Neural cell (in vitro differentiated cells): ENCODE data around the gene PHLDA1. TPM values are rescaled to one million over a fixed set of nuclear protein-coding genes. Genes with fewer than 3 reads are reported as not detected.

Experiments
- H2AFZ ChIP-seq: fragments of 200-600, 300-800 bp; sonication (generic), shearing (Covaris generic); 2 replicates; pipeline ENCODE4 v1.6.0; 2014; ENCODE audit warnings: low read depth, mild to moderate bottlenecking, antibody characterized with exemption, low read length, moderate library complexity
- H3F3A ChIP-seq: fragments of 200-600 bp; shearing (Covaris generic); 2 replicates; pipeline ENCODE4 v1.6.1; 2016; ENCODE audit warnings: mild to moderate bottlenecking, moderate library complexity, mixed read lengths, antibody characterized with exemption, low read length; ENCODE audit not compliant: insufficient read depth, poor library complexity, severe bottlenecking
- H3K27ac ChIP-seq: fragments of 200-600, 300-800 bp; sonication (generic), shearing (Covaris generic); 2 replicates; pipeline ENCODE4 v1.5.1; 2014; ENCODE audit warnings: mild to moderate bottlenecking, low read length, moderate library complexity
- H3K27me3 ChIP-seq: fragments of 300-800, 200-600 bp; sonication (generic), shearing (Covaris generic); 2 replicates; pipeline ENCODE4 v1.6.0; 2014; ENCODE audit warnings: mild to moderate bottlenecking, low read depth, low read length, moderate library complexity; ENCODE audit not compliant: insufficient read depth
- H3K36me3 ChIP-seq: fragments of 300-800, 200-600 bp; sonication (generic), shearing (Covaris generic); 2 replicates; pipeline ENCODE4 v1.5.1; 2014; ENCODE audit warnings: mild to moderate bottlenecking, antibody characterized with exemption, low read length, moderate library complexity; ENCODE audit not compliant: insufficient read depth
- H3K4me2 ChIP-seq: fragments of 300-800, 200-600 bp; sonication (generic), shearing (Covaris generic); 2 replicates; pipeline ENCODE4 v1.6.0; 2014; ENCODE audit warnings: mild to moderate bottlenecking, low read length
- H3K4me3 ChIP-seq: fragments of 300-800, 200-600 bp; sonication (generic), shearing (Covaris generic); 2 replicates; pipeline ENCODE4 v1.5.1; 2014; ENCODE audit warnings: mild to moderate bottlenecking, low read length, moderate library complexity
- H3K79me2 ChIP-seq: fragments of 200-600 bp; shearing (Covaris generic); replicated peaks from 2 replicates; pipeline ENCODE4 v1.6.0; 2014; ENCODE audit warnings: mild to moderate bottlenecking, low read length, moderate library complexity; ENCODE audit not compliant: insufficient read depth
- H3K9ac ChIP-seq: fragments of 300-800, 200-600 bp; sonication (generic), shearing (Covaris generic); 2 replicates; pipeline ENCODE4 v1.6.1; 2016; ENCODE audit warnings: mild to moderate bottlenecking, low read length, mixed read lengths
- H3K9me2 ChIP-seq: fragments of 200-600 bp; shearing (Covaris generic); 2 replicates; pipeline ENCODE4 v1.6.1; 2016; ENCODE audit warnings: mild to moderate bottlenecking, low read length, mixed read lengths; ENCODE audit not compliant: insufficient read depth
- H3K9me3 ChIP-seq: fragments of 200-600, 300-800 bp; sonication (generic), shearing (Covaris generic); 2 replicates; pipeline ENCODE4 v1.6.1; 2016; ENCODE audit warnings: mild to moderate bottlenecking, mixed run types, low read length, moderate library complexity, mixed read lengths
- H4K20me1 ChIP-seq: fragments of 200-600 bp; shearing (Covaris generic); 2 replicates; pipeline ENCODE4 v1.6.1; 2016; ENCODE audit warnings: mild to moderate bottlenecking, mixed run types; ENCODE audit not compliant: insufficient read depth
- CTCF ChIP-seq: fragments of 450-650 bp; IDR thresholded peaks from 2 replicates; pipeline ENCODE4 v1.5.1; 2014; ENCODE audit warnings: antibody characterized with exemption, mild to moderate bottlenecking, moderate library complexity; ENCODE audit not compliant: poor library complexity, severe bottlenecking
- EP300 ChIP-seq: fragments of 450-650 bp; conservative IDR thresholded peaks from 2 replicates; pipeline ENCODE4 v1.6.1; 2014; ENCODE audit warnings: antibody characterized with exemption, mild to moderate bottlenecking, moderate library complexity; ENCODE audit not compliant: poor library complexity, severe bottlenecking
- EZH2 ChIP-seq: fragments of 200-600, 300-800 bp; shearing (Covaris generic), sonication (generic); IDR thresholded peaks from 2 replicates; pipeline ENCODE4 v1.6.1; 2014; ENCODE audit warnings: antibody characterized with exemption, low read length, borderline replicate concordance, mild to moderate bottlenecking; ENCODE audit not compliant: insufficient read depth, poor library complexity, severe bottlenecking
- MXI1 ChIP-seq: fragments of 450-650 bp; conservative IDR thresholded peaks from 2 replicates; pipeline ENCODE4 v1.6.1; 2014; ENCODE audit warnings: antibody characterized with exemption, mild to moderate bottlenecking; ENCODE audit not compliant: poor library complexity, severe bottlenecking
- POLR2AphosphoS5 ChIP-seq: IDR thresholded peaks from 2 replicates; pipeline ENCODE4 v1.6.1; 2012
- RAD21 ChIP-seq: fragments of 450-650 bp; conservative IDR thresholded peaks from 2 replicates; pipeline ENCODE4 v1.6.1; 2014; ENCODE audit warnings: antibody characterized with exemption, mild to moderate bottlenecking, moderate library complexity
- REST ChIP-seq: IDR thresholded peaks from 2 replicates; pipeline ENCODE4 v1.6.1; 2012; ENCODE audit warnings: borderline replicate concordance
- SMC3 ChIP-seq: fragments of 450-650 bp; conservative IDR thresholded peaks from 2 replicates; pipeline ENCODE4 v1.6.1; 2014; ENCODE audit warnings: antibody characterized with exemption, mild to moderate bottlenecking, moderate library complexity; ENCODE audit not compliant: poor library complexity
- TAF1 ChIP-seq: IDR thresholded peaks from 2 replicates; pipeline ENCODE4 v1.6.1; 2012; ENCODE audit warnings: low read depth
- polyA plus RNA-seq: library from polyadenylated mRNA; depleted of rRNA; stranded (reverse); fragments of >200 nt; gene quantifications from 2 replicates; pipeline ENCODE4 v1.2.3, GENCODE V29; 2014

The PHLDA1 gene
- polyA plus RNA-seq, 1 donor from 2014 or later = 8.5 TPM

GRCh38 chr12:76018672-76019071 is 12.9 kb downstream of the PHLDA1 start:
- no peaks in the 10 kb centered on the region for H3K9me2 ChIP-seq
- H3K27ac ChIP-seq = no peak overlapping the region
- H4K20me1 ChIP-seq = no peaks in the 10 kb centered on the region
- TF ChIP-seq CTCF = no peak
- no peak for TF ChIP-seq SMC3
- no peak for TF ChIP-seq EZH2
- no peak for TF ChIP-seq POLR2AphosphoS5
- no peak for TF ChIP-seq MXI1
- TF ChIP-seq REST = no peak
- no peak for TF ChIP-seq RAD21
- no peak for TF ChIP-seq EP300
- no peak for TF ChIP-seq TAF1
- no peaks in the 10 kb centered on the region for H3K27me3 ChIP-seq
- H3K9ac ChIP-seq = no peak overlapping the region
- H3K79me2 ChIP-seq = no peaks in the 10 kb centered on the region
- H3K9me3 ChIP-seq = no peaks in the 10 kb centered on the region
- H2AFZ ChIP-seq = no peak overlapping the region
- no peaks in the 10 kb centered on the region for H3F3A ChIP-seq
- H3K4me2 ChIP-seq = no peak overlapping the region
- H3K36me3 ChIP-seq = no peaks in the 10 kb centered on the region
- H3K4me3 ChIP-seq = no peak overlapping the region

- no peak overlapping the region for H2AFZ ChIP-seq
- no peaks in the 10 kb centered on the region for H3K9me3 ChIP-seq
- no peaks in the 10 kb centered on the region for H3K79me2 ChIP-seq
- H3K27me3 ChIP-seq = no peaks in the 10 kb centered on the region
- no peaks in the 10 kb centered on the region for H3K36me3 ChIP-seq
- TF ChIP-seq EZH2 (no peak), POLR2AphosphoS5 (no peak), TAF1 (no peak), SMC3 (no peak), MXI1 (no peak), RAD21 (no peak), EP300 (no peak), REST (no peak), CTCF (no peak)
- H4K20me1 ChIP-seq = no peaks in the 10 kb centered on the region
- H3K9me2 ChIP-seq = no peaks in the 10 kb centered on the region
- H3K4me3 ChIP-seq = no peak overlapping the region
- no peak overlapping the region for H3K9ac ChIP-seq
- H3K4me2 ChIP-seq = no peak overlapping the region
- no peaks in the 10 kb centered on the region for H3F3A ChIP-seq
- no peak overlapping the region for H3K27ac ChIP-seq
Observed at GRCh38 chr12:76018111-76018510, 13.5 kb downstream of the PHLDA1 start.
